ENCODE results near the gene LRRC30.

LRRC30 gene

DNA sequence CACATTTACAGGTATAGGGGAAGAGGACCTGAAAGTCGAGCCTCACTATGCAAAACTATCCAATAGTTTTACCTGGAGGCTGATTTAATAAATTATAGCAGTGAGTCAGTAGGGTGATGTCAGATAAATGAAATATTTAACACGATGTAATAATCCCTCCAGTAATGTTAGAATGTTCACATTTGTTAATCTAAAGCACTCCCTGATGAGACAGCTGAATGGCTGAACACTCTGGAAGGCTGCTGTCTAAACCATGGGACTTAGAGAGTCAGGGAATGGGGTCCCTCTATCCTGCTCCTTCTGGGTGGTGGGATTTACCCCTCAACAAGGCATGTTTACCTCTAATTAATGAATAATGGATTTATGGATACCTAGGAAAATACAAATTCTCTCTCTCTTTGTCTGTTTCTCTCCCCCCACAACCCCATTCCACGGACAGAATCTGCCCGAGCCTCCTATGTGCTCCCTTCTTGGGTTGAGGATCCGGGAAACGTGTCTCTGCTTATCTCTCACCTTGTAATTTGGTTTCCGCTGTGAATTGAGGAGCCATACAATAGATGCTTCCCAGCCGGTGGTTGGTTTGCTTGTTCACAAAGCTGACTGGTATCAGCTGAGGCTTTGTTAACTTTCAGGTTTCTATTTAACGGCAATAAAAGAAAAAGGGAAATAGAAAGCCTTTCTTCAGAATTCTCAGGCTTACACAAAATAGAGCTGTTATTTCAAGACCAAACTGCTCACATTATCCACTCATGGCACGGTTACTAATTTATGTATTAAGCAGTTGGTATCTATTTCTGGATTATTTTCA, 25.9 kb downstream of the LRRC30 start:
- Histone ChIP-seq H3K4me3 (ENCODE audit: low read length) (no peak overlapping the region), H3K4me2 (ENCODE audit: low read depth, low read length) (no peak overlapping the region), H3K4me1 (ENCODE audit: low read length) (no peaks in the 10 kb centered on the region), H3K9ac (ENCODE audit: low read length) (no peak overlapping the region), H3F3A (ENCODE audit: insufficient read depth, low read length) (no peaks in the 10 kb centered on the region), H3K36me3 (replicated peaks; ENCODE audit: insufficient read depth, low read length) (no peaks in the 10 kb centered on the region), H2AFZ (ENCODE audit: low read length) (no peak overlapping the region), H3K27me3 (replicated peaks; ENCODE audit: insufficient read depth, low read length) (no peaks in the 10 kb centered on the region), H3K9me3 (replicated peaks; ENCODE audit: insufficient read depth, low read length) (no peaks in the 10 kb centered on the region), H3K9me2 (replicated peaks; ENCODE audit: insufficient read depth, low read length) (no peaks in the 10 kb centered on the region), H3K79me2 (ENCODE audit: low read length) (no peaks in the 10 kb centered on the region), H4K20me1 (ENCODE audit: insufficient read depth, low read length) (no peaks in the 10 kb centered on the region), H3K27ac (ENCODE audit: low read length) (no peak overlapping the region)
- TF ChIP-seq EZH2phosphoT487 (IDR thresholded peaks at IDR 0.05; ENCODE audit: low read length) (no peak), EZH2 (optimal IDR thresholded peaks at IDR 0.05; ENCODE audit: low read depth, low read length) (no peak)
- TF ChIP-seq, protein P1, sequence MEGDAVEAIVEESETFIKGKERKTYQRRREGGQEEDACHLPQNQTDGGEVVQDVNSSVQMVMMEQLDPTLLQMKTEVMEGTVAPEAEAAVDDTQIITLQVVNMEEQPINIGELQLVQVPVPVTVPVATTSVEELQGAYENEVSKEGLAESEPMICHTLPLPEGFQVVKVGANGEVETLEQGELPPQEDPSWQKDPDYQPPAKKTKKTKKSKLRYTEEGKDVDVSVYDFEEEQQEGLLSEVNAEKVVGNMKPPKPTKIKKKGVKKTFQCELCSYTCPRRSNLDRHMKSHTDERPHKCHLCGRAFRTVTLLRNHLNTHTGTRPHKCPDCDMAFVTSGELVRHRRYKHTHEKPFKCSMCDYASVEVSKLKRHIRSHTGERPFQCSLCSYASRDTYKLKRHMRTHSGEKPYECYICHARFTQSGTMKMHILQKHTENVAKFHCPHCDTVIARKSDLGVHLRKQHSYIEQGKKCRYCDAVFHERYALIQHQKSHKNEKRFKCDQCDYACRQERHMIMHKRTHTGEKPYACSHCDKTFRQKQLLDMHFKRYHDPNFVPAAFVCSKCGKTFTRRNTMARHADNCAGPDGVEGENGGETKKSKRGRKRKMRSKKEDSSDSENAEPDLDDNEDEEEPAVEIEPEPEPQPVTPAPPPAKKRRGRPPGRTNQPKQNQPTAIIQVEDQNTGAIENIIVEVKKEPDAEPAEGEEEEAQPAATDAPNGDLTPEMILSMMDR (IDR thresholded peaks at IDR 0.05; ENCODE audit: low read length) = no peak
- no peak for DNase-seq

DNA sequence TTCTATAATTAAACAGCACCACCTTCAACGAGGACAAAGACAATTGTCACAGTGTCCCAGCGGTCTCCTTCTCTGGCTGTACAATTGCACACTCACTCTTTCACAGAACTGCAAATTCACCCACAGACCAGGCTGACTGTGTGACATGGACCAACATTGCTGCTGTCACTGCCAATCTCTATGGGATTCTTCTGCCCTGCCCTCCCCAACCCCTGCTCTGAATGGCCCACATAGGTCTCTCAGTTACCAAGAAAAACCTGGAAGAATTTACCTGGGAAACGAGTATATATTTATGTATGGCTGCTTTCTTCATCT, 26.5 kb downstream of the LRRC30 start:
- Histone ChIP-seq H4K20me1 (ENCODE audit: insufficient read depth, low read length) (no peaks in the 10 kb centered on the region), H3K36me3 (replicated peaks; ENCODE audit: insufficient read depth, low read length) (no peaks in the 10 kb centered on the region), H3K9ac (ENCODE audit: low read length) (no peak overlapping the region), H3K79me2 (ENCODE audit: low read length) (no peaks in the 10 kb centered on the region), H3K9me3 (replicated peaks; ENCODE audit: insufficient read depth, low read length) (no peaks in the 10 kb centered on the region), H2AFZ (ENCODE audit: low read length) (no peak overlapping the region), H3K9me2 (replicated peaks; ENCODE audit: insufficient read depth, low read length) (no peaks in the 10 kb centered on the region), H3K4me2 (ENCODE audit: low read depth, low read length) (no peak overlapping the region), H3K27ac (ENCODE audit: low read length) (no peak overlapping the region), H3F3A (ENCODE audit: insufficient read depth, low read length) (no peaks in the 10 kb centered on the region), H3K4me3 (ENCODE audit: low read length) (no peak overlapping the region), H3K27me3 (replicated peaks; ENCODE audit: insufficient read depth, low read length) (no peaks in the 10 kb centered on the region), H3K4me1 (ENCODE audit: low read length) (no peaks in the 10 kb centered on the region)
- TF ChIP-seq EZH2phosphoT487 (IDR thresholded peaks at IDR 0.05; ENCODE audit: low read length) (no peak), EZH2 (optimal IDR thresholded peaks at IDR 0.05; ENCODE audit: low read depth, low read length) (no peak)
- TF ChIP-seq, protein P1 (IDR thresholded peaks at IDR 0.05; ENCODE audit: low read length) = no peak
- no peak for DNase-seq

DNA sequence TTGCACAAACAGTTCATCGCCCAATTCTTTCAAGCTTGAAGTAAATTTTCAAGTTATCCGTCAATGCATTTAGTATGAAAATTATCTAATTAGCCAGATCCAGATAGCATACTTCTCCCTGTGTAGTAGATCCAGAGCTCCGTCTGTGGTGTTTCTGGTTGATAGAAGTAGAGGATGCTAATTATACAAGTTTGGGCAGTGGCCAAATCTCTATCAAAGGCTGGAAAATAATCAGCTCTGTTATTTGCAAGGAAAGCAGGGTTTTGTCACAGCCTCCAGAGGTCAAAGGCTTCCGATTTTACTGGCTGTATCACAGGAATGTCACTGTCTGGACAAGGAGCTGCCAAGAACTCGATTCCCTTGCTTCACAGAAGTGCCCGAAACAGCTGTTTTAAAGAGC, 28.6 kb downstream of the LRRC30 start:
- H3K9me2 ChIP-seq (replicated peaks; ENCODE audit: insufficient read depth, low read length) = no peaks in the 10 kb centered on the region
- H4K20me1 ChIP-seq (ENCODE audit: insufficient read depth, low read length) = no peaks in the 10 kb centered on the region
- TF ChIP-seq, protein P1 (IDR thresholded peaks at IDR 0.05; ENCODE audit: low read length) = no peak
- no peaks in the 10 kb centered on the region for H3K9me3 ChIP-seq (replicated peaks; ENCODE audit: insufficient read depth, low read length)
- no peaks in the 10 kb centered on the region for H3F3A ChIP-seq (ENCODE audit: insufficient read depth, low read length)
- H3K4me1 ChIP-seq (ENCODE audit: low read length) = no peaks in the 10 kb centered on the region
- no peak overlapping the region for H3K9ac ChIP-seq (ENCODE audit: low read length)
- no peak for DNase-seq
- no peak overlapping the region for H3K27ac ChIP-seq (ENCODE audit: low read length)
- no peak overlapping the region for H3K4me2 ChIP-seq (ENCODE audit: low read depth, low read length)
- no peaks in the 10 kb centered on the region for H3K27me3 ChIP-seq (replicated peaks; ENCODE audit: insufficient read depth, low read length)
- H3K79me2 ChIP-seq (ENCODE audit: low read length) = no peaks in the 10 kb centered on the region
- H2AFZ ChIP-seq (ENCODE audit: low read length) = no peak overlapping the region
- H3K36me3 ChIP-seq (replicated peaks; ENCODE audit: insufficient read depth, low read length) = no peaks in the 10 kb centered on the region
- H3K4me3 ChIP-seq (ENCODE audit: low read length) = no peak overlapping the region
